Activated gamma-delta T cell treated with Interleukin-2 at 50 U/mL for 16 hours (primary cell): Measurements from ENCODE around the gene INPP5A.
"Not testable (repeated sequence)": the region's sequence is repeated elsewhere in the genome, so short reads cannot be mapped to it uniquely, and the experiment has no call there.

ENCODE experiments used
- DNase-seq: peaks from one replicate; pipeline ENCODE4 v3.0.0-alpha.2; 2020

The INPP5A gene

GRCh38 chr10:132550366-132551092 is 12.9 kb downstream of the INPP5A start:
- DNase-seq: peak; percentile 2

GRCh38 chr10:132551093-132551807 is 13.7 kb downstream of the INPP5A start:
- DNase-seq: peak; percentile 26

GRCh38 chr10:132551808-132552130 is 14.2 kb downstream of the INPP5A start:
- DNase-seq: no peak

- not testable (repeated sequence) for DNase-seq
Measured at GRCh38 chr10:132552635-132553034, 15.0 kb downstream of the INPP5A start.

- not testable (repeated sequence) for DNase-seq
Measured at GRCh38 chr10:132553568-132553967, 16.0 kb downstream of the INPP5A start.

GRCh38 chr10:132554053-132554990 is 16.7 kb downstream of the INPP5A start:
- no peak for DNase-seq

GRCh38 chr10:132554991-132555647 is 17.5 kb downstream of the INPP5A start:
- DNase-seq: peak; percentile 66

- no peak for DNase-seq
Measured at GRCh38 chr10:132555648-132556575, 18.3 kb downstream of the INPP5A start.

GRCh38 chr10:132556994-132557441 is 19.4 kb downstream of the INPP5A start:
- no peak for DNase-seq

GRCh38 chr10:132557696-132558515 is 20.3 kb downstream of the INPP5A start:
- no peak for DNase-seq

- no peak for DNase-seq
Measured at GRCh38 chr10:132558516-132559413, 21.2 kb downstream of the INPP5A start.

GRCh38 chr10:132559538-132559937 is 22.0 kb downstream of the INPP5A start:
- DNase-seq: no peak

GRCh38 chr10:132560241-132560731 is 22.7 kb downstream of the INPP5A start:
- no peak for DNase-seq

GRCh38 chr10:132562177-132562915 is 24.8 kb downstream of the INPP5A start:
- no peak for DNase-seq

GRCh38 chr10:132562916-132563456 is 25.4 kb downstream of the INPP5A start:
- DNase-seq: no peak

GRCh38 chr10:132563485-132564248 is 26.1 kb downstream of the INPP5A start:
- no peak for DNase-seq

- no peak for DNase-seq
Measured at GRCh38 chr10:132564249-132564605, 26.6 kb downstream of the INPP5A start.

GRCh38 chr10:132564690-132565089 is 27.1 kb downstream of the INPP5A start:
- DNase-seq: no peak
